AG04449 (cell line): ENCODE results near the gene SH2D5.
"Not testable (repeated sequence)": the region's sequence is repeated elsewhere in the genome, so short reads cannot be mapped to it uniquely, and the experiment has no call there.

Source experiments
- CTCF ChIA-PET: fragments of 350-600 bp; formaldehyde crosslinking; extraction: SDS; loops from one replicate; lab custom pipeline; 2021; ENCODE audit warnings: antibody characterized with exemption; lab: Yijun Ruan, JAX
- POLR2A ChIA-PET: fragments of 400-600, 350-600 bp; formaldehyde crosslinking; extraction: SDS; loops from one replicate; lab custom pipeline; 2020; ENCODE audit warnings: antibody characterized with exemption, inconsistent platforms; lab: Yijun Ruan, JAX
- DNase-seq: peaks from one replicate; pipeline ENCODE4 v3.0.0-alpha.2; 2010; ENCODE audit warnings: low read depth, low spot score
- H3K4me3 ChIP-seq: 2 replicates; pipeline ENCODE4 v1.5.1; 2011; ENCODE audit warnings: low read depth, mild to moderate bottlenecking, control low read depth, low read length
- TF ChIP-seq, protein P1 (sequence below): IDR thresholded peaks from one replicate; pipeline ENCODE4 v1.5.1; 2011; ENCODE audit warnings: mild to moderate bottlenecking, moderate library complexity, low read length, control low read depth, inconsistent platforms; ENCODE audit not compliant: insufficient read depth; ENCODE audit errors: missing control alignments

SH2D5 gene

GRCh38 chr1:20683614-20684013 lies 48.9 kb downstream of the SH2D5 start:
- TF ChIP-seq, protein P1, sequence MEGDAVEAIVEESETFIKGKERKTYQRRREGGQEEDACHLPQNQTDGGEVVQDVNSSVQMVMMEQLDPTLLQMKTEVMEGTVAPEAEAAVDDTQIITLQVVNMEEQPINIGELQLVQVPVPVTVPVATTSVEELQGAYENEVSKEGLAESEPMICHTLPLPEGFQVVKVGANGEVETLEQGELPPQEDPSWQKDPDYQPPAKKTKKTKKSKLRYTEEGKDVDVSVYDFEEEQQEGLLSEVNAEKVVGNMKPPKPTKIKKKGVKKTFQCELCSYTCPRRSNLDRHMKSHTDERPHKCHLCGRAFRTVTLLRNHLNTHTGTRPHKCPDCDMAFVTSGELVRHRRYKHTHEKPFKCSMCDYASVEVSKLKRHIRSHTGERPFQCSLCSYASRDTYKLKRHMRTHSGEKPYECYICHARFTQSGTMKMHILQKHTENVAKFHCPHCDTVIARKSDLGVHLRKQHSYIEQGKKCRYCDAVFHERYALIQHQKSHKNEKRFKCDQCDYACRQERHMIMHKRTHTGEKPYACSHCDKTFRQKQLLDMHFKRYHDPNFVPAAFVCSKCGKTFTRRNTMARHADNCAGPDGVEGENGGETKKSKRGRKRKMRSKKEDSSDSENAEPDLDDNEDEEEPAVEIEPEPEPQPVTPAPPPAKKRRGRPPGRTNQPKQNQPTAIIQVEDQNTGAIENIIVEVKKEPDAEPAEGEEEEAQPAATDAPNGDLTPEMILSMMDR: no peak
- no peak for DNase-seq
- ChIA-PET POLR2A (no interaction called here), CTCF (interaction anchor here (1.8 to 3.0 kb wide), 2 partner anchors 12 to 13 kb away, joined by 5 to 16 read pairs; no protein-coding TSS in a partner anchor)
- H3K4me3 ChIP-seq: no peak overlapping the region

GRCh38 chr1:20682571-20683236 lies 49.8 kb downstream of the SH2D5 start:
- TF ChIP-seq, protein P1: no peak
- no peak overlapping the region for H3K4me3 ChIP-seq
- no peak for DNase-seq
- CTCF ChIA-PET: interaction anchor here (0.6 to 3.0 kb wide), 3 partner anchors 9 to 14 kb away, joined by 3 to 16 read pairs (median 3); no protein-coding TSS in a partner anchor
- POLR2A ChIA-PET: no interaction called here

- H3K4me3 ChIP-seq: no peak overlapping the region
- no peak for DNase-seq
- ChIA-PET POLR2A (no interaction called here), CTCF (interaction anchor here (0.6 kb wide), 2 partner anchors 10 to 14 kb away, joined by 3 read pairs; no protein-coding TSS in a partner anchor)
- TF ChIP-seq, protein P1: no peak
These were observed 50.5 kb downstream of the SH2D5 start for GRCh38 chr1:20681999-20682398.

DNA sequence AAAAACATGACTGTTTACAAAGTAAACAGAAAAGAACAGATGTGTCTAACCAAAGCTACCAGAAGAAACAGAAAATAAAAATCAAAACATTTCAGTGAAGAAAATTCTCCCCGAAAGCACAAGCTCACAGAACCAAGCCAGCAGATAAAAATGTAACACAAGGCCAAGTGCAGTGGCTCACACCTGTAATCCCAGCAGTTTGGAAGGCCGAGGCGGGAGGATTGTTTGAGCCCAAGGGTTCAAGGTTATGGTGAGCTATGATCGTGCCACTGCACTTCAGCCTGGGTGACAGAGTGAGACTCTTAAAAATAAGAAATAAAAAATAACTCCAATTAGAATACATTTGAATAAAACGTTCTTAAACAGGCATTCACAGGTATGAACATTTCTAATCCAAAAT lies 52.2 kb downstream of the SH2D5 start:
- TF ChIP-seq, protein P1: no peak
- H3K4me3 ChIP-seq: no peak overlapping the region
- CTCF ChIA-PET: interaction anchor here (1.1 to 1.6 kb wide), 2 partner anchors 13 to 16 kb away, joined by 4 to 5 read pairs; no protein-coding TSS in a partner anchor
- POLR2A ChIA-PET: no interaction called here
- DNase-seq: no peak

DNA sequence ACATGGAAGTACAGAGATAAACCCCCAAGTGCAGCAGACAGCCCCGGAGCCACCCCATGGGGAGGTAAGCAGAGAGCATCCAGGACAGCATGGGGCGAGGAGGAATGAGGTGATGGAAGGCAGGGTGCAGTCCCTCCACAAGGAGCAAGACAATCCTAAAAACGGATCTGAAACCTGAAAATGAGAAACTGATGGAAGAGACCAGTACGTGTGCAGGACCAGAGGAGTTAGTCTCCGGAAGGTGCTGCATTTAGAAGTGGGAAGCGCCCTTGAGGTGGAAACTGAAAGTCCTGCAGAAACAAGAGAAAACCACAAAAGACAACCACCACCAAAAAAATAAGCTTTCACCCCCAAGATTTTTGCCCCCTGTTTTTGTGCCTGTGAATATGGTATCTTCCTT lies 53.9 kb downstream of the SH2D5 start:
- ChIA-PET POLR2A (no interaction called here), CTCF (interaction anchor here (2.6 kb wide), 1 partner anchor 17 kb away, joined by 14 read pairs; no protein-coding TSS in a partner anchor)
- DNase-seq: no peak
- TF ChIP-seq, protein P1: no peak
- no peak overlapping the region for H3K4me3 ChIP-seq

- POLR2A ChIA-PET: not testable (repeated sequence)
- CTCF ChIA-PET: interaction anchor here (1.2 kb wide), 1 partner anchor 40 kb away, joined by 3 read pairs; no protein-coding TSS in a partner anchor
These were observed 58.9 kb downstream of the SH2D5 start for GRCh38 chr1:20673626-20674025.

More at GRCh38 chr1:20673626-20674025, 58.9 kb downstream of the SH2D5 start:
- H3K4me3 ChIP-seq, DNase-seq: not testable (repeated sequence)
